ENCODE measurements around the gene TSC2. TPM values are rescaled to one million over a fixed set of nuclear protein-coding genes. Genes with fewer than 3 reads are reported as not detected.

TSC2 gene
- total and polyA plus RNA-seq, 2 of the 13 experiments (the other 11 are each of a cell fraction or from before 2014, with no cell fraction given), result 19.6 to 40.4 TPM

- TF ChIP-seq ZMYM2 (CRISPR knock-in tag; IDR thresholded peaks at IDR 0.05) (0 out of 2 replicates have a peak, but pooled peaks have one; percentile 15), CENPT (CRISPR knock-in tag; IDR thresholded peaks at IDR 0.05; ENCODE audit: low read depth) (no peak; the same call in 1 of the 2 replicates), POLR2A (IDR thresholded peaks at IDR 0.05; ENCODE audit: insufficient read depth in 1 of 2, low read depth in 2 of 2, low read length in 2 of 2) (peak in 1 of 2 experiments; percentile 52; a peak in 3 of 4 replicates), AGO2 (optimal IDR thresholded peaks at IDR 0.05; ENCODE audit: low read depth, low read length) (peak; percentile 85), GRHL1 (CRISPR knock-in tag; conservative IDR thresholded peaks at IDR 0.05) (no peak), KMT2A (CRISPR knock-in tag; IDR thresholded peaks at IDR 0.05) (peak; percentile 8; the same call in 1 of the 2 replicates), MTA3 (CRISPR knock-in tag; IDR thresholded peaks at IDR 0.05) (no peak), IRF2 (CRISPR knock-in tag; IDR thresholded peaks at IDR 0.05) (0 out of 2 replicates have a peak, but pooled peaks have one; percentile 52), ETV5 (CRISPR knock-in tag; IDR thresholded peaks at IDR 0.05; ENCODE audit: borderline replicate concordance) (peak; percentile 80; the same call in 1 of the 2 replicates), ZNF253 (CRISPR knock-in tag; IDR thresholded peaks at IDR 0.05; ENCODE audit: borderline replicate concordance) (no peak), ZNF12 (CRISPR knock-in tag; IDR thresholded peaks at IDR 0.05) (no peak), FOXP1 (IDR thresholded peaks at IDR 0.05) (no peak), FOXP1 (CRISPR knock-in tag; IDR thresholded peaks at IDR 0.05) (peak; percentile 52; the same call in 1 of the 2 replicates), MXD4 (CRISPR knock-in tag; IDR thresholded peaks at IDR 0.05) (peak; percentile 31; the same call in 1 of the 2 replicates), KDM3A (CRISPR knock-in tag; IDR thresholded peaks at IDR 0.05; ENCODE audit: low read depth) (no peak), GMEB1 (CRISPR knock-in tag; IDR thresholded peaks at IDR 0.05; ENCODE audit: borderline replicate concordance) (peak; percentile 50; the same call in 1 of the 2 replicates), TRIM24 (CRISPR knock-in tag; IDR thresholded peaks at IDR 0.05) (no peak), NRL (CRISPR knock-in tag; IDR thresholded peaks at IDR 0.05; ENCODE audit: borderline replicate concordance) (no peak)
- TF ChIP-seq, protein P1, sequence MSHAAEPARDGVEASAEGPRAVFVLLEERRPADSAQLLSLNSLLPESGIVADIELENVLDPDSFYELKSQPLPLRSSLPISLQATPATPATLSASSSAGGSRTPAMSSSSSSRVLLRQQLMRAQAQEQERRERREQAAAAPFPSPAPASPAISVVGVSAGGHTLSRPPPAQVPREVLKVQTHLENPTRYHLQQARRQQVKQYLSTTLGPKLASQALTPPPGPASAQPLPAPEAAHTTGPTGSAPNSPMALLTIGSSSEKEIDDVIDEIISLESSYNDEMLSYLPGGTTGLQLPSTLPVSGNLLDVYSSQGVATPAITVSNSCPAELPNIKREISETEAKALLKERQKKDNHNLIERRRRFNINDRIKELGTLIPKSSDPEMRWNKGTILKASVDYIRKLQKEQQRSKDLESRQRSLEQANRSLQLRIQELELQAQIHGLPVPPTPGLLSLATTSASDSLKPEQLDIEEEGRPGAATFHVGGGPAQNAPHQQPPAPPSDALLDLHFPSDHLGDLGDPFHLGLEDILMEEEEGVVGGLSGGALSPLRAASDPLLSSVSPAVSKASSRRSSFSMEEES (CRISPR knock-in tag; IDR thresholded peaks at IDR 0.05), result no peak; the same call in 1 of the 2 replicates
- TF ChIP-seq, protein P2, sequence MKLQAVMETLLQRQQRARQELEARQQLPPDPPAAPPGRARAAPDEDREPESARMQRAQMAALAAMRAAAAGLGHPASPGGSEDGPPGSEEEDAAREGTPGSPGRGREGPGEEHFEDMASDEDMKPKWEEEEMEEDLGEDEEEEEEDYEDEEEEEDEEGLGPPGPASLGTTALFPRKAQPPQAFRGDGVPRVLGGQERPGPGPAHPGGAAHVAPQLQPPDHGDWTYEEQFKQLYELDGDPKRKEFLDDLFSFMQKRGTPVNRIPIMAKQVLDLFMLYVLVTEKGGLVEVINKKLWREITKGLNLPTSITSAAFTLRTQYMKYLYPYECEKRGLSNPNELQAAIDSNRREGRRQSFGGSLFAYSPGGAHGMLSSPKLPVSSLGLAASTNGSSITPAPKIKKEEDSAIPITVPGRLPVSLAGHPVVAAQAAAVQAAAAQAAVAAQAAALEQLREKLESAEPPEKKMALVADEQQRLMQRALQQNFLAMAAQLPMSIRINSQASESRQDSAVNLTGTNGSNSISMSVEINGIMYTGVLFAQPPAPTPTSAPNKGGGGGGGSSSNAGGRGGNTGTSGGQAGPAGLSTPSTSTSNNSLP (IDR thresholded peaks at IDR 0.05; ENCODE audit: low read depth, low read length), result no peak
- TF ChIP-seq, protein P3, sequence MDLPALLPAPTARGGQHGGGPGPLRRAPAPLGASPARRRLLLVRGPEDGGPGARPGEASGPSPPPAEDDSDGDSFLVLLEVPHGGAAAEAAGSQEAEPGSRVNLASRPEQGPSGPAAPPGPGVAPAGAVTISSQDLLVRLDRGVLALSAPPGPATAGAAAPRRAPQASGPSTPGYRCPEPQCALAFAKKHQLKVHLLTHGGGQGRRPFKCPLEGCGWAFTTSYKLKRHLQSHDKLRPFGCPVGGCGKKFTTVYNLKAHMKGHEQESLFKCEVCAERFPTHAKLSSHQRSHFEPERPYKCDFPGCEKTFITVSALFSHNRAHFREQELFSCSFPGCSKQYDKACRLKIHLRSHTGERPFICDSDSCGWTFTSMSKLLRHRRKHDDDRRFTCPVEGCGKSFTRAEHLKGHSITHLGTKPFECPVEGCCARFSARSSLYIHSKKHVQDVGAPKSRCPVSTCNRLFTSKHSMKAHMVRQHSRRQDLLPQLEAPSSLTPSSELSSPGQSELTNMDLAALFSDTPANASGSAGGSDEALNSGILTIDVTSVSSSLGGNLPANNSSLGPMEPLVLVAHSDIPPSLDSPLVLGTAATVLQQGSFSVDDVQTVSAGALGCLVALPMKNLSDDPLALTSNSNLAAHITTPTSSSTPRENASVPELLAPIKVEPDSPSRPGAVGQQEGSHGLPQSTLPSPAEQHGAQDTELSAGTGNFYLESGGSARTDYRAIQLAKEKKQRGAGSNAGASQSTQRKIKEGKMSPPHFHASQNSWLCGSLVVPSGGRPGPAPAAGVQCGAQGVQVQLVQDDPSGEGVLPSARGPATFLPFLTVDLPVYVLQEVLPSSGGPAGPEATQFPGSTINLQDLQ (CRISPR knock-in tag; IDR thresholded peaks at IDR 0.05), result no peak
Measured at GRCh38 chr16:2039274-2040031, 8.3 kb upstream of the TSC2 start (continued).
